PC-3 (cell line): Measurements from ENCODE around the gene CEACAM5. TPM values are rescaled to one million over a fixed set of nuclear protein-coding genes. Genes with fewer than 3 reads are reported as not detected.
A peak's percentile ranks its signal among the peaks of the same experiment; 100 is the strongest.

Experiments used
- ATAC-seq: fragments of 200-7000 bp; cut with Tn5 transposase; 2 replicates; pipeline ENCODE4 v1.9.1; 2020; ENCODE audit warnings: mild to moderate bottlenecking, moderate library complexity
- BruUV-seq: library from RNA; stranded (reverse); fragments of 400-500 nt; replicated peaks from 2 replicates; lab custom pipeline; 2021; lab: Mats Ljungman, UMichigan
- CTCF ChIA-PET: fragments of 300-600 bp; sonication (Branson Sonifier 250); formaldehyde crosslinking; loops from one replicate; lab custom pipeline; 2022; ENCODE audit warnings: antibody characterized with exemption; lab: Charles Lee
- POLR2A ChIA-PET: fragments of 300-600 bp; sonication (Branson Sonifier 250); formaldehyde crosslinking; loops from one replicate; lab custom pipeline; 2022; ENCODE audit warnings: antibody characterized with exemption; ENCODE audit not compliant: unreplicated experiment; lab: Charles Lee
- DNase-seq: peaks from one replicate; pipeline ENCODE4 v3.0.0-alpha.2; 2015
- H2AFZ ChIP-seq: fragments of 300-600 bp; sonication (generic); 2 replicates; pipeline ENCODE4 v1.6.0; 2016; ENCODE audit warnings: antibody characterized with exemption, low read length
- H3F3A ChIP-seq: fragments of 300-600 bp; sonication (generic); one replicate; pipeline ENCODE4 v1.6.0; 2017; ENCODE audit warnings: antibody characterized with exemption, low read length, control low read depth, mild to moderate bottlenecking; ENCODE audit not compliant: unreplicated experiment
- H3K27ac ChIP-seq: fragments of 300-600 bp; sonication (generic); 2 replicates; pipeline ENCODE4 v1.5.1; 2016; ENCODE audit warnings: mild to moderate bottlenecking, low read length
- H3K27me3 ChIP-seq: fragments of 300-600 bp; sonication (generic); 2 replicates; pipeline ENCODE4 v1.6.1; 2016; ENCODE audit warnings: low read length, mixed read lengths
- H3K36me3 ChIP-seq: fragments of 300-600 bp; sonication (generic); 2 replicates; pipeline ENCODE4 v1.6.1; 2016; ENCODE audit warnings: low read depth, mixed run types, low read length, mixed read lengths
- H3K4me1 ChIP-seq: fragments of 300-600 bp; sonication (generic); 2 replicates; pipeline ENCODE4 v1.5.1; 2016; ENCODE audit warnings: low read length; ENCODE audit not compliant: insufficient read depth
- H3K4me2 ChIP-seq: fragments of 300-600 bp; sonication (generic); 2 replicates; pipeline ENCODE4 v1.6.0; 2016; ENCODE audit warnings: low read length
- H3K4me3 ChIP-seq: fragments of 300-600 bp; sonication (generic); 2 replicates; pipeline ENCODE4 v1.5.1; 2016; ENCODE audit warnings: mild to moderate bottlenecking, low read length, mixed read lengths
- H3K79me2 ChIP-seq: fragments of 300-600 bp; sonication (generic); 2 replicates; pipeline ENCODE4 v1.6.1; 2017; ENCODE audit warnings: low read length, mixed read lengths
- H3K9ac ChIP-seq: fragments of 300-600 bp; sonication (generic); 2 replicates; pipeline ENCODE4 v1.6.0; 2016; ENCODE audit warnings: mild to moderate bottlenecking, low read length
- H3K9me2 ChIP-seq: fragments of 300-600 bp; sonication (generic); replicated peaks from 2 replicates; pipeline ENCODE4 v1.6.1; 2016; ENCODE audit warnings: mixed run types, low read length, mixed read lengths
- H3K9me3 ChIP-seq: fragments of 300-600 bp; sonication (generic); 2 replicates; pipeline ENCODE4 v1.6.1; 2016; ENCODE audit warnings: low read length, mixed read lengths
- H4K20me1 ChIP-seq: fragments of 300-600 bp; sonication (generic); 2 replicates; pipeline ENCODE4 v1.6.1; 2016; ENCODE audit warnings: low read length, mixed read lengths
- CTCF ChIP-seq: fragments of 300-600 bp; sonication (generic); conservative IDR thresholded peaks from 2 replicates; pipeline ENCODE4 v1.5.1; 2017; ENCODE audit warnings: antibody characterized with exemption, low read depth, mild to moderate bottlenecking, low read length
- EZH2 ChIP-seq: fragments of 300-600 bp; sonication (generic); IDR thresholded peaks from one replicate; pipeline ENCODE4 v1.6.1; 2017; ENCODE audit warnings: antibody characterized with exemption, mild to moderate bottlenecking, low read length; ENCODE audit not compliant: unreplicated experiment
- EZH2phosphoT487 ChIP-seq: fragments of 300-600 bp; sonication (generic); IDR thresholded peaks from 2 replicates; pipeline ENCODE4 v1.6.1; 2018; ENCODE audit warnings: mild to moderate bottlenecking, antibody characterized with exemption, low read length, borderline replicate concordance
- intact Hi-C: fragments of 100-400 bp; cut with micrococcal nuclease; formaldehyde crosslinking; loops from 2 replicates; pipeline ENCODE4 v1.9.0; 2023
- total RNA-seq: library from RNA; depleted of rRNA; stranded (reverse); fragments of >200 nt; gene quantifications from 2 replicates; pipeline ENCODE4 v1.2.3, GENCODE V29; 2014; rRNA removed

The CEACAM5 gene
- total RNA-seq, 1 experiment from 2014 or later, result 2.8 TPM

GRCh38 chr19:41776700-41777099, 68.3 kb downstream of the CEACAM5 start:
- DNase-seq, result peak; percentile 76
- no peaks in the 10 kb centered on the region for H3K27me3 ChIP-seq
- no TSS peak for BruUV-seq
- H3K9me3 ChIP-seq, result no peaks in the 10 kb centered on the region
- no peaks in the 10 kb centered on the region for H4K20me1 ChIP-seq
- no peaks in the 10 kb centered on the region for H3K36me3 ChIP-seq
- intact Hi-C loops, result no loop called here
- H3K9ac ChIP-seq, result peak overlapping the region; percentile 88
- peaks cover 65% of the 10 kb centered on the region for H3K4me1 ChIP-seq
- H3K27ac ChIP-seq, result peak overlapping the region; percentile 99
- ChIA-PET CTCF (interaction anchor here (0.8 kb wide), 1 partner anchor 23 kb away, joined by 3 read pairs; no protein-coding TSS in a partner anchor), POLR2A (no interaction called here)
- H2AFZ ChIP-seq, result no peak overlapping the region
- ATAC-seq, result no peak
- no peaks in the 10 kb centered on the region for H3K79me2 ChIP-seq
- no peaks in the 10 kb centered on the region for H3F3A ChIP-seq
- peak overlapping the region; percentile 63 for H3K4me2 ChIP-seq
- no peak for TF ChIP-seq EZH2
- no peak for TF ChIP-seq CTCF
- TF ChIP-seq EZH2phosphoT487, result no peak
- no peaks in the 10 kb centered on the region for H3K9me2 ChIP-seq
- H3K4me3 ChIP-seq, result peak overlapping the region; percentile 7; the same call in 1 of the 2 replicates

Other genes starting within 250 kb of the CEACAM5 start
- gene CEACAM21, start 132.5 kb upstream of the CEACAM5 start, total RNA-seq, result not detected in 2 replicates
- gene CEACAM4, start 81.6 kb upstream of the CEACAM5 start, total RNA-seq, result not detected in 2 replicates
- not detected in 2 replicates for gene CEACAM7, start 20.4 kb upstream of the CEACAM5 start, total RNA-seq
- gene CEACAM6, start 46.9 kb downstream of the CEACAM5 start, total RNA-seq, result 7.1 and 9.0 TPM in 2 replicates
- gene CEACAM3, start 88.0 kb downstream of the CEACAM5 start, total RNA-seq, result not detected in 2 replicates
- gene LYPD4, start 136.1 kb downstream of the CEACAM5 start, total RNA-seq, result not detected in 2 replicates
- gene DMRTC2, start 136.4 kb downstream of the CEACAM5 start, total RNA-seq, result not detected in 2 replicates
- 1,687 and 1,830 TPM in 2 replicates for gene RPS19, start 151.6 kb downstream of the CEACAM5 start, total RNA-seq
- gene CD79A, start 168.7 kb downstream of the CEACAM5 start, total RNA-seq, result 0.11 TPM in 1 of 2 replicates, not detected in the other
- gene ARHGEF1, start 174.6 kb downstream of the CEACAM5 start, total RNA-seq, result 50.8 and 64.3 TPM in 2 replicates
- 0.11 and 0.58 TPM in 2 replicates for gene ERFL, start 219.8 kb downstream of the CEACAM5 start, total RNA-seq